ENCODE results near the gene PTPN20. TPM values are rescaled to one million over a fixed set of nuclear protein-coding genes. Genes with fewer than 3 reads are reported as not detected.

Gene PTPN20
- total RNA-seq, 2 experiments from 2014 or later: 2.2 to 2.5 TPM

DNA sequence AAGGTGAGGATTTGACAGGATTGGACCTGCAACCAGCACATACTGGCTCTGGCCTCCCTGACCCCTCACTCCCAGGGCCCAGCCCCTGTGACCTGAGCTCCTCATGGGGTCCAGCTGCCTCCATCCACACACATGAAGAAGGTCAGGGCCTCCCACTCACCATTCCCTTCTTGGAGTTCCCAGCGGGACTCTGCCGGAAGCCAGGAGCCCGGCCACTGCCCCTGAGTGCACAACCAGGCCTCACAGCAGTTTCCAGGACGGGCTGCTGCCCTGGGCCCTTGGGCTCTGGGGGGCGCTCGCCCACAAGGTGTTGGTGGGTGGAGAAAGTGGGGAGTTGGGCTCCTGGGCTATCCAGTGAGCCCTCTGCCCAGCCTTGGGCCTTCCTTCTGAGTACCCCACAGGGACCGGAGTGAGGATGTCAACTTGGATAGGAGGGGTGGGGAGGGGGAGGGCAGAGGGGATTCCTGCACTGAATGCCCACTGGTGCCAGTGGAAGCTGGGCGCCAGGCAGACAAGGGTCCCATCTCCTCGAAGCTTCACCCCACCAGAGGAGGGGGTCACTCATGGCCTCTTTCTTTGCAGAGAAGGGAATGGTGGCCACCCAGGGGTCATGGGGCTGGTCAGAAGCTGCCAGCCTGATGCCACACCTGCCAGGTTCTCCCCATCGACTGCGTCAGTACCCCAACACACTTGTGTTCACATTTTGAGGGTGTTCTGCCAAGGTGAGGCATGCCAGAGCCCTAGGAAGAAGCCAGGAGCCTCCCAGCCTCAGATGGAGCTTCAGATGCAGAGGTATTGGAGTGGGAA lies 115.3 kb downstream of the PTPN20 start:
- ChIA-PET POLR2A (no interaction called here), CTCF (interaction anchor here (2.8 kb wide), 1 partner anchor 286 kb away, joined by 29 read pairs; no protein-coding TSS in a partner anchor)
- no peaks in the 10 kb centered on the region for H3K9me3 ChIP-seq (ENCODE audit: control insufficient read depth in 1 of 2, insufficient read depth in 1 of 2, low read length in 2 of 2)
- Mint-ChIP-seq H3K9me3 (no peaks in the 10 kb centered on the region), H3K27me3 (no peaks in the 10 kb centered on the region), H3K27ac (no peak overlapping the region), H3K4me3 (no peak overlapping the region), H3K36me3 (ENCODE audit: low read depth) (no peaks in the 10 kb centered on the region), H3K4me1 (ENCODE audit: low read depth) (peaks cover 6% of the 10 kb centered on the region)
- no peaks in the 10 kb centered on the region for H3K36me3 ChIP-seq (ENCODE audit: insufficient read depth, low read length)
- H3K27ac ChIP-seq (ENCODE audit: low read depth in 1 of 2, low read length in 2 of 2): no peak overlapping the region
- DNase-seq (peak in 1 of 14 experiments; percentile 17), ATAC-seq (ENCODE audit: poor library complexity) (no peak)
- intact Hi-C loops (cut with DNase I, micrococcal nuclease): no loop called here
- no peak overlapping the region for H3K4me3 ChIP-seq (ENCODE audit: low read length)
- H3K4me1 ChIP-seq (ENCODE audit: insufficient read depth, low read length): peaks cover 7% of the 10 kb centered on the region
- no peaks in the 10 kb centered on the region for H3K27me3 ChIP-seq (ENCODE audit: control insufficient read depth in 1 of 2, insufficient read depth in 2 of 2, low read length in 2 of 2)
- no peak for TF ChIP-seq CTCF (IDR thresholded peaks at IDR 0.05)

DNA sequence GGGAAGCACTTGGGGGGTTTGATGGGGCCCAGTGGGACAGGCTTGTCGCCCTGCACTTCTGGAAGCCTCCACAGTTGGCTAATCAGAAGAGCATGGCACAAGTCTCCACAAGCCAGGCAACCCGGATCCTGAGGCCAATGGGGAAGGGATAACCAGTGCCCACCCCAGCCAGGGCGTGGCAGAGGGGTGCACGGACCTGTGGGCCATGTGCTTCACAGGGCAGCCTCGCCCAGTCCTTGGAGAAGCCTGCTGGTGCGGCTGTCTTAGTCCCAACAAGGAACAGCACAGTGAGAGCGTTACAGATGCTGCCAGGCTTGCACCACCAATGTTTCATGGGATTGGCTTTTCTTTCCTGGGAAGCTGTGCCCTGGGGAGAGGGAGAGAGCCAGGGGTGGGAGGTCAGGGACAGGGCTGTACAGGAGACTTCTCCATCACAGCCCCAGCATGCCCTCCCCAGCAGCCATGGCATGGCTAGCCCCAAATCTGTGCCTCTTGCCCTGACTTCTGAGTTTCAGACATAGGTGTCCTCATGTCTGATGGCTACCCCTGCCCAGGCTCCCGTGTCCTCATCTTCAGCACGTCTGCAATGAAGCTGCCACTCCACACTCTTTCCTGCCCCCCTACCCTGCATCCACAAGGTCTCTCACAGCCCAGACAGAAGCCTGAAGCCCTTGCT lies 116.0 kb downstream of the PTPN20 start:
- H3K4me3 ChIP-seq (ENCODE audit: low read length): no peak overlapping the region
- H3K9me3 ChIP-seq (ENCODE audit: control insufficient read depth in 1 of 2, insufficient read depth in 1 of 2, low read length in 2 of 2): no peaks in the 10 kb centered on the region
- no peaks in the 10 kb centered on the region for H3K36me3 Mint-ChIP-seq (ENCODE audit: low read depth)
- intact Hi-C loops (cut with DNase I, micrococcal nuclease): no loop called here
- peaks cover 7% of the 10 kb centered on the region for H3K4me1 ChIP-seq (ENCODE audit: insufficient read depth, low read length)
- ChIA-PET POLR2A (no interaction called here), CTCF (no interaction called here)
- H3K27me3 ChIP-seq (ENCODE audit: control insufficient read depth in 1 of 2, insufficient read depth in 2 of 2, low read length in 2 of 2): no peaks in the 10 kb centered on the region
- DNase-seq (peak in 1 of 14 experiments; percentile 26), ATAC-seq (ENCODE audit: poor library complexity) (no peak)
- H3K27me3 Mint-ChIP-seq: no peaks in the 10 kb centered on the region
- H3K9me3 Mint-ChIP-seq: no peaks in the 10 kb centered on the region
- peaks cover 6% of the 10 kb centered on the region for H3K4me1 Mint-ChIP-seq (ENCODE audit: low read depth)
- TF ChIP-seq CTCF (IDR thresholded peaks at IDR 0.05): no peak
- H3K27ac Mint-ChIP-seq: no peak overlapping the region
- no peak overlapping the region for H3K27ac ChIP-seq (ENCODE audit: low read depth in 1 of 2, low read length in 2 of 2)
- no peaks in the 10 kb centered on the region for H3K36me3 ChIP-seq (ENCODE audit: insufficient read depth, low read length)
- no peak overlapping the region for H3K4me3 Mint-ChIP-seq

GRCh38 chr10:47027784-47028260 lies 116.6 kb downstream of the PTPN20 start:
- Mint-ChIP-seq H3K9me3 (no peaks in the 10 kb centered on the region), H3K4me1 (ENCODE audit: low read depth) (peaks cover 6% of the 10 kb centered on the region), H3K27me3 (no peaks in the 10 kb centered on the region), H3K4me3 (no peak overlapping the region), H3K36me3 (ENCODE audit: low read depth) (no peaks in the 10 kb centered on the region), H3K27ac (no peak overlapping the region)
- Histone ChIP-seq H3K27me3 (ENCODE audit: control insufficient read depth in 1 of 2, insufficient read depth in 2 of 2, low read length in 2 of 2) (no peaks in the 10 kb centered on the region), H3K4me1 (ENCODE audit: insufficient read depth, low read length) (peaks cover 7% of the 10 kb centered on the region), H3K9me3 (ENCODE audit: control insufficient read depth in 1 of 2, insufficient read depth in 1 of 2, low read length in 2 of 2) (no peaks in the 10 kb centered on the region), H3K27ac (ENCODE audit: low read depth in 1 of 2, low read length in 2 of 2) (no peak overlapping the region), H3K4me3 (ENCODE audit: low read length) (no peak overlapping the region), H3K36me3 (ENCODE audit: insufficient read depth, low read length) (no peaks in the 10 kb centered on the region)
- POLR2A ChIA-PET: no interaction called here
- DNase-seq (peak in 1 of 14 experiments; percentile 10), ATAC-seq (ENCODE audit: poor library complexity) (no peak)
- intact Hi-C loops (cut with DNase I, micrococcal nuclease): no loop called here
- CTCF ChIA-PET: no interaction called here
- TF ChIP-seq CTCF (IDR thresholded peaks at IDR 0.05): no peak
